Large intestine (tissue), 3 donors: ENCODE data around the gene SF3A2. TPM values are rescaled to one million over a fixed set of nuclear protein-coding genes. Genes with fewer than 3 reads are reported as not detected.
A peak's percentile ranks its signal among the peaks of the same experiment; 100 is the strongest.

Experiments
- DNase-seq, 2 donors: peaks; one replicate each; pipeline versions ENCODE4 v3.0.0 to v3.0.0-alpha.2; 2013
- H3K27ac ChIP-seq: one replicate; pipeline ENCODE4 v1.5.1; 2013; ENCODE audit warnings: low read length
- H3K27me3 ChIP-seq: 2 replicates; pipeline ENCODE4 v1.6.1; 2013; ENCODE audit warnings: low read length; ENCODE audit not compliant: control insufficient read depth, insufficient read depth
- H3K36me3 ChIP-seq: 2 replicates; pipeline ENCODE4 v1.6.1; 2013; ENCODE audit warnings: low read length; ENCODE audit not compliant: control insufficient read depth, insufficient read depth
- H3K4me1 ChIP-seq: one replicate; pipeline ENCODE4 v1.6.1; 2013; ENCODE audit warnings: low read length; ENCODE audit not compliant: control insufficient read depth, insufficient read depth
- H3K4me3 ChIP-seq: one replicate; pipeline ENCODE4 v1.5.1; 2013; ENCODE audit warnings: low read length
- H3K9me3 ChIP-seq: one replicate; pipeline ENCODE4 v1.6.1; 2013; ENCODE audit warnings: mild to moderate bottlenecking, low read depth, low read length, moderate library complexity; ENCODE audit not compliant: control insufficient read depth
- WGBS: methylation state at CpG from one replicate; pipeline ENCODE4 v1.1.5; 2013; ENCODE audit warnings: low lambda C conversion rate; ENCODE audit not compliant: insufficient coverage; 5-methylcytosine and 5-hydroxymethylcytosine counted together
- polyA plus RNA-seq: library from polyadenylated mRNA; unstranded; fragments of 120-200 nt; gene quantifications from one replicate; pipeline ENCODE4 v1.2.1, GENCODE V29; 2013

SF3A2 gene
- polyA plus RNA-seq, 1 donor: 75.2 TPM

- DNase-seq: peak; percentile 97 to 98
- Histone ChIP-seq H3K27me3 (no peaks in the 10 kb centered on the region), H3K36me3 (peaks cover 27% of the 10 kb centered on the region), H3K4me1 (peaks cover 28% of the 10 kb centered on the region), H3K4me3 (peak overlapping the region; percentile 100), H3K27ac (peak overlapping the region; percentile 91), H3K9me3 (peaks cover 4% of the 10 kb centered on the region)
- no CpG with 5 or more reads among the region's 103 CpGs for WGBS
Measured at GRCh38 chr19:2269244-2270156, 32.9 kb downstream of the SF3A2 start.

GRCh38 chr19:2270157-2270422 is 33.5 kb downstream of the SF3A2 start:
- no CpG with 5 or more reads among the region's 30 CpGs for WGBS
- Histone ChIP-seq H3K27me3 (no peaks in the 10 kb centered on the region), H3K36me3 (peaks cover 27% of the 10 kb centered on the region), H3K27ac (peak overlapping the region; percentile 91), H3K9me3 (peaks cover 4% of the 10 kb centered on the region), H3K4me3 (peak overlapping the region; percentile 100), H3K4me1 (peaks cover 29% of the 10 kb centered on the region)
- DNase-seq: peak in 1 of 2 donors; percentile 31

GRCh38 chr19:2270423-2271233 is 34.0 kb downstream of the SF3A2 start:
- H3K9me3 ChIP-seq: peaks cover 4% of the 10 kb centered on the region
- peaks cover 30% of the 10 kb centered on the region for H3K36me3 ChIP-seq
- DNase-seq: peak; percentile 78 to 85
- H3K4me1 ChIP-seq: peaks cover 33% of the 10 kb centered on the region
- no CpG with 5 or more reads among the region's 88 CpGs for WGBS
- peak overlapping the region; percentile 100 for H3K4me3 ChIP-seq
- peak overlapping the region; percentile 91 for H3K27ac ChIP-seq
- no peaks in the 10 kb centered on the region for H3K27me3 ChIP-seq

- no CpG with 5 or more reads among the region's 43 CpGs for WGBS
- Histone ChIP-seq H3K4me1 (peaks cover 33% of the 10 kb centered on the region), H3K4me3 (peak overlapping the region; percentile 100), H3K27ac (peak overlapping the region; percentile 91), H3K27me3 (no peaks in the 10 kb centered on the region), H3K36me3 (peaks cover 33% of the 10 kb centered on the region), H3K9me3 (peaks cover 4% of the 10 kb centered on the region)
- peak in 1 of 2 donors; percentile 46 for DNase-seq
Measured at GRCh38 chr19:2271234-2272103, 34.8 kb downstream of the SF3A2 start.

GRCh38 chr19:2273356-2274184 is 36.9 kb downstream of the SF3A2 start:
- DNase-seq: peak; percentile 69 to 75
- no peaks in the 10 kb centered on the region for H3K27me3 ChIP-seq
- H3K4me3 ChIP-seq: peak overlapping the region; percentile 15
- H3K4me1 ChIP-seq: peaks cover 34% of the 10 kb centered on the region
- WGBS: no CpG with 5 or more reads among the region's 45 CpGs
- H3K9me3 ChIP-seq: peaks cover 4% of the 10 kb centered on the region
- peak overlapping the region; percentile 52 for H3K27ac ChIP-seq
- H3K36me3 ChIP-seq: peaks cover 33% of the 10 kb centered on the region

GRCh38 chr19:2274185-2274711 is 37.6 kb downstream of the SF3A2 start:
- Histone ChIP-seq H3K9me3 (peaks cover 4% of the 10 kb centered on the region), H3K36me3 (peaks cover 33% of the 10 kb centered on the region), H3K4me3 (no peak overlapping the region), H3K27me3 (no peaks in the 10 kb centered on the region), H3K27ac (peak overlapping the region; percentile 52), H3K4me1 (peaks cover 36% of the 10 kb centered on the region)
- no peak for DNase-seq
- no CpG with 5 or more reads among the region's 9 CpGs for WGBS

- 100% methylated on average over 4 of the region's 16 CpGs for WGBS
- Histone ChIP-seq H3K27ac (no peak overlapping the region), H3K9me3 (peaks cover 4% of the 10 kb centered on the region), H3K4me1 (peaks cover 36% of the 10 kb centered on the region), H3K4me3 (no peak overlapping the region), H3K36me3 (peaks cover 33% of the 10 kb centered on the region), H3K27me3 (no peaks in the 10 kb centered on the region)
- DNase-seq: peak in 1 of 2 donors; percentile 60
Measured at GRCh38 chr19:2274931-2275535, 38.4 kb downstream of the SF3A2 start.

- no peak for DNase-seq
Measured at GRCh38 chr19:2275588-2276428, 39.2 kb downstream of the SF3A2 start.

More at GRCh38 chr19:2275588-2276428, 39.2 kb downstream of the SF3A2 start:
- Histone ChIP-seq H3K4me3 (no peak overlapping the region), H3K4me1 (peaks cover 36% of the 10 kb centered on the region), H3K36me3 (peaks cover 33% of the 10 kb centered on the region), H3K27ac (no peak overlapping the region), H3K27me3 (peaks cover 4% of the 10 kb centered on the region), H3K9me3 (peaks cover 4% of the 10 kb centered on the region)
- WGBS: no CpG with 5 or more reads among the region's 74 CpGs
